Ascending aorta (tissue), 2 donors: ENCODE data around the gene OASL. TPM values are rescaled to one million over a fixed set of nuclear protein-coding genes. Genes with fewer than 3 reads are reported as not detected.
A peak's percentile ranks its signal among the peaks of the same experiment; 100 is the strongest.

Experiments
- DNase-seq, 2 donors: peaks; one replicate each; pipeline ENCODE4 v3.0.0-alpha.2; 2019; ENCODE audit warnings: low spot score in 2 of 2
- H3K27ac ChIP-seq, 2 donors: fragments of 200-600 bp; sonication (generic); one replicate each; pipeline ENCODE4 v1.5.1; 2016 to 2017; ENCODE audit warnings: mild to moderate bottlenecking in 1 of 2
- H3K27me3 ChIP-seq: fragments of 200-600 bp; sonication (generic); one replicate; pipeline ENCODE4 v1.5.1; 2017
- H3K36me3 ChIP-seq, 2 donors: fragments of 200-600 bp; sonication (generic); one replicate each; pipeline ENCODE4 v1.5.1; 2016
- H3K4me1 ChIP-seq, 2 donors: fragments of 200-600 bp; sonication (generic); one replicate each; pipeline ENCODE4 v1.5.1; 2016 to 2017; ENCODE audit warnings: mild to moderate bottlenecking in 1 of 2
- H3K4me3 ChIP-seq, 2 donors: fragments of 200-600 bp; sonication (generic); one replicate each; pipeline ENCODE4 v1.5.1; 2016 to 2017; ENCODE audit warnings: mild to moderate bottlenecking in 1 of 2
- H3K9me3 ChIP-seq, 2 donors: fragments of 200-600 bp; sonication (generic); one replicate each; pipeline ENCODE4 v1.5.1; 2016
- CTCF ChIP-seq, 3 experiments: fragments of 200-600 bp in 2 of 3; fragments of 450-650 bp in 1 of 3; sonication (generic) in 2 of 3; IDR thresholded peaks; one replicate each; pipeline ENCODE4 v1.5.1; 2016 to 2019; ENCODE audit warnings: antibody characterized with exemption in 3 of 3, mild to moderate bottlenecking in 1 of 3, moderate library complexity in 1 of 3
- intact Hi-C: fragments of 100-400 bp; cut with DNase I; formaldehyde crosslinking; loops from one replicate; pipeline ENCODE4 v1.15.1; 2023
- total RNA-seq: library from RNA; depleted of rRNA; stranded (reverse); fragments of >200 nt; gene quantifications from one replicate; pipeline ENCODE4 v1.1.0, GENCODE V29; 2016

OASL gene
- total RNA-seq, 1 donor from 2014 or later, result not detected

DNA sequence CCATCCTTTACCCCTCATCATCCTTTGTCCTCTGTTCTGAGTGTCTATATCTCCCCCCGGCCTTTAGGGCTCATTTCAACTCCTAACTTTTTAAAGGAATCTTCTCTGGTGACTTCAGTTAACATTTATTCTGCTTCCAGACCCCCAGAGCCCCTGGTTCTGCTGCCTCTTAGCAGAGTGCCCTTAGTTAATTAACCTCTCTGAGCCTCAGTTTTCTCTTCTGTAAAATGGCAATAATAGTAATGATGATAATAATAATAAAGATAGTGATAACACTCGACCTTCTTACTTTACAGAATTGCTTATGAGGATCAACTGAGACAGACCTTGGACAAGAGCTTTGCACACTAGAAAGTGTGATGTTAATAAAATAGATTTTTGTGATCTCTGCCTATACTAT, 16.3 kb downstream of the OASL start:
- no peak for DNase-seq

DNA sequence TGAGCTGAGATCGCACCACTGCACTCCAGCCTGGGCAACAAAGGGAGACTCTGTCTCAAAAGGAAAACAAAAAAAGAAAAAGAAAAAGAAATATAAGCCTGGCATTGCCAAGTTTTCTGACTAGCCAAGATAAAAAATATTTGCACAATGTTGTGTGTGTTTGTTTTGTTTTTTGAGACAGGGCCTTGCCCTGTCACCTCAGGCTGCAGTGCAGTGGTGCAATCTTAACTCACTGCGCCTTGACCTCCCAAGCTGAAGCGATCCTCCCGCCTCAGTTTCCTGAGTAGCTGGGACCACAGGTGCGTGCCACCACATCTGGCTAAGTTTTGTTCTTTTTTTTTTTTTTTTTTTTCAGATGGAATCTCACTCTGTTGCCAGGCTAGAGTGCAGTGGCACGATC, 17.3 kb downstream of the OASL start:
- no peak for DNase-seq
- no peaks in the 10 kb centered on the region for H3K36me3 ChIP-seq
- no peak overlapping the region for H3K4me3 ChIP-seq
- intact Hi-C loops, result no loop called here
- TF ChIP-seq CTCF (IDR thresholded peaks at IDR 0.05), result no peak
- no peak overlapping the region for H3K27ac ChIP-seq
- H3K9me3 ChIP-seq, result no peaks in the 10 kb centered on the region
- no peaks in the 10 kb centered on the region for H3K27me3 ChIP-seq
- no peaks in the 10 kb centered on the region for H3K4me1 ChIP-seq

More for the DNA sequence above, 16.3 kb downstream of the OASL start:
- Histone ChIP-seq H3K27ac (no peak overlapping the region), H3K4me3 (no peak overlapping the region), H3K36me3 (no peaks in the 10 kb centered on the region), H3K9me3 (no peaks in the 10 kb centered on the region), H3K27me3 (no peaks in the 10 kb centered on the region), H3K4me1 (no peaks in the 10 kb centered on the region)
- intact Hi-C loops, result no loop called here
- TF ChIP-seq CTCF (IDR thresholded peaks at IDR 0.05), result no peak

DNA sequence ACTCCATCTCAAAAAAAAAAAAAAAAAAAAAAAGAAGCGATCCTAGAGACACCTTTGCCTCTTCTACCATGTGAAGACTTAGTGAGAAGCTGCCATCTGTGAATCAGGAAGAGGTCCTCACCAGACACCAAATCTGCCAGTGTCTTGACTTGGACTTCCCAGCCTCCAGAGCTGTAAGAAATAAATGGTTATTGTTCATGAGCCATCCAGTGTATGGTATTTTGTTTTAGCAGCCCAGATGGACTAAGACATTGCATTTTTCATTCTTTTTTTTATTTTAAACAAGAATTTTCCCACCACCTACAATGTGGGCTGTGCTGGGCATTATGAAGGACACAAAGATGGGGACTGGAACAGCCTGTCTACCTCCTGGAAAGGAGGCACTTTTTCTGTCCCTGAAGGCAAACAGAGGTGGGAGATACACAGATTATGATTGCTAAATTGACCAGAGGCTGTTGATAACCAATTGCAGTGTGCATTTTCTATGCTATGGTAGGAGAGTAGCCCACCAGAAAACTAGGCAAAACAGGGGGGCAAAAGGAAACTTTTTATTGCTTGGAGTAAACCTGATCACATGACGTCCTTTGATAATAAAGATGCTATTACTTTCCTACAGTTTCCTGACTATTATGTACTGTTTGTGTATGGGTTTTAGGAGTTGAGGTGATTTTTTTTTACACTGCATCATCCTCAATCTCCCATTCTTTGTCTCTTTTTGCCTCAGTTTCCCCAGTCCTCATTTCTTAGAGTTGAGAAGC, 20.0 kb downstream of the OASL start:
- no peak for DNase-seq
- H3K27me3 ChIP-seq, result no peaks in the 10 kb centered on the region
- no peaks in the 10 kb centered on the region for H3K36me3 ChIP-seq
- TF ChIP-seq CTCF (IDR thresholded peaks at IDR 0.05), result no peak
- H3K4me1 ChIP-seq, result no peaks in the 10 kb centered on the region
- H3K9me3 ChIP-seq, result no peaks in the 10 kb centered on the region
- no peak overlapping the region for H3K27ac ChIP-seq
- no peak overlapping the region for H3K4me3 ChIP-seq
- intact Hi-C loops, result loop anchor here (5.0 kb wide), 1 partner anchor 372 kb away; no protein-coding TSS in a partner anchor

- Histone ChIP-seq H3K36me3 (peaks cover 0 to 1% of the 10 kb centered on the region in 2 donors), H3K4me3 (no peak overlapping the region), H3K27ac (no peak overlapping the region), H3K27me3 (no peaks in the 10 kb centered on the region), H3K9me3 (no peaks in the 10 kb centered on the region), H3K4me1 (no peaks in the 10 kb centered on the region)
- intact Hi-C loops, result loop anchor here (5.0 kb wide), 1 partner anchor 371 kb away; no protein-coding TSS in a partner anchor
- no peak for DNase-seq
- TF ChIP-seq CTCF (IDR thresholded peaks at IDR 0.05), result no peak
Measured at GRCh38 chr12:121017966-121018491, 21.0 kb downstream of the OASL start.

DNA sequence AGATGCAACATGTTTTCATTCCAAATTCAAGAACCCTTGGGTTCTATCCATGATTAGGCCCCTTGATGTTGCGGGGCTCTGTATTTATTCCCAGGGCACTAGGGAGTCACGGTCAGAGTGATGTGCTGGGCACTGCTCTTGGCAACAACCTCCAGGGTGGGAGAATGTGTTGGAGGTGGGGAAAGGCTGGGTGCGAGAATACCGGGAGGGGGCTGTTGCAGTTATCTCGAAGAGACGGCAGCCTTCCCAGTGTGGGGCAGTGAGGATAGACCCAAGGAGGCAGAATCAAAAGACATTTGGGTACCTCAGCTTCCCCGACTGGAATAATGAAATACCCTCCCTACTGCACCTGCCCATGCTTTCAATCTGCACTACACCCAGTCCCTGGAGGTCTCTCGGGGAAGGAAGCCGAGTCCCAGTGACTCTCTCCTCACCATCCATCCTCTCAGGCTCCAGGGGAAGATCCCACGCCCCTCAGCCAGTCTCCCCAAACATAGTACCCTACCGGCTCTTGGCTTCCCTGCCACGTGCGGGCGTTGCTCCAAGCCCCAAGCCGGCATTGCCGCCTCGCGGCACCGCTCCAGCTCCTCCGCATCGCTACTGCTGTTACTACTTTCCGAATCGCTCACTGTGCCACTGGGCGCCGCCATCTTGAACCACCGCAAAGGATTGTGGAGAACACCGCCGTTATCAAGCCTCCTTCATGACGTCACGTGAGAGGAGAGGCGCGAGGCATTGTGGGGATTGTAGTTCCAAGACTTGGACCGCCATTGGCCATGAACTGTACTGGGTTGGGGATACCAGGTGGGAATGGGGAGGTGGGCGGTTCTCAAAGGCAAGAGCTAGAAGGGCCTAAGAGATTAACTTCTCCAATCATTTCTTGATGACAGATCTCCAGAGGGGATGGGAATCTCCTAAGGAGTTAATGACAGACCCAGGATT, 22.9 kb downstream of the OASL start, which contains the start of gene C12orf43:
C12orf43 (minus strand) TSS at position 663 of the 942 bp plus-strand sequence; CDS start at position 650, 13 bp downstream.
- H3K4me1 ChIP-seq, result no peaks in the 10 kb centered on the region
- peak within 1 kb of the TSS; percentile 58 to 70 for H3K27ac ChIP-seq
- H3K4me3 ChIP-seq, result peak within 1 kb of the TSS; percentile 72 to 81
- H3K9me3 ChIP-seq, result no peaks in the 10 kb centered on the region
- H3K36me3 ChIP-seq, result peaks cover 0 to 12% of the 10 kb centered on the region in 2 donors
- TF ChIP-seq CTCF (IDR thresholded peaks at IDR 0.05), result no peak
- DNase-seq, result peak; percentile 69 to 95
- intact Hi-C loops, result loop anchor here (5.0 kb wide), 1 partner anchor 369 kb away; no protein-coding TSS in a partner anchor
- H3K27me3 ChIP-seq, result no peaks in the 10 kb centered on the region
